Measurements from ENCODE around the gene DISP3. TPM values are rescaled to one million over a fixed set of nuclear protein-coding genes. Genes with fewer than 3 reads are reported as not detected.

The DISP3 gene
- total RNA-seq, 1 donor = under 0.01 TPM

GRCh38 chr1:11570821-11571380 lies 91.9 kb downstream of the DISP3 start:
- Histone ChIP-seq H2AFZ (ENCODE audit: low read length) (no peak overlapping the region), H3K79me2 (ENCODE audit: insufficient read depth, low read length) (no peaks in the 10 kb centered on the region), H3K4me3 (ENCODE audit: insufficient read depth, low read length) (no peak overlapping the region), H3K27me3 (ENCODE audit: insufficient read depth, low read length) (peaks cover 25% of the 10 kb centered on the region), H3K27ac (ENCODE audit: low read depth, low read length) (no peak overlapping the region), H3K4me1 (ENCODE audit: insufficient read depth, low read length) (no peaks in the 10 kb centered on the region), H4K20me1 (ENCODE audit: insufficient read depth, low read length) (no peaks in the 10 kb centered on the region), H3K36me3 (ENCODE audit: insufficient read depth, low read length) (no peaks in the 10 kb centered on the region), H3K9me3 (ENCODE audit: low read depth, low read length) (no peaks in the 10 kb centered on the region), H3K4me2 (ENCODE audit: insufficient read depth, low read length) (no peak overlapping the region)
- TF ChIP-seq CTCF (IDR thresholded peaks at IDR 0.05; ENCODE audit: extremely low read depth, low read depth, low read length) = no peak
- no peak for DNase-seq (ENCODE audit: insufficient read length, low spot score, missing footprints)

GRCh38 chr1:11571906-11572616 lies 93.1 kb downstream of the DISP3 start:
- H3K79me2 ChIP-seq (ENCODE audit: insufficient read depth, low read length) = no peaks in the 10 kb centered on the region
- H3K9me3 ChIP-seq (ENCODE audit: low read depth, low read length) = no peaks in the 10 kb centered on the region
- peak; percentile 18 for TF ChIP-seq CTCF (IDR thresholded peaks at IDR 0.05; ENCODE audit: extremely low read depth, low read depth, low read length)
- no peaks in the 10 kb centered on the region for H3K4me1 ChIP-seq (ENCODE audit: insufficient read depth, low read length)
- H2AFZ ChIP-seq (ENCODE audit: low read length) = no peak overlapping the region
- H3K4me3 ChIP-seq (ENCODE audit: insufficient read depth, low read length) = no peak overlapping the region
- H3K27me3 ChIP-seq (ENCODE audit: insufficient read depth, low read length) = peaks cover 16% of the 10 kb centered on the region
- H4K20me1 ChIP-seq (ENCODE audit: insufficient read depth, low read length) = no peaks in the 10 kb centered on the region
- H3K4me2 ChIP-seq (ENCODE audit: insufficient read depth, low read length) = no peak overlapping the region
- no peak for DNase-seq (ENCODE audit: insufficient read length, low spot score, missing footprints)
- no peaks in the 10 kb centered on the region for H3K36me3 ChIP-seq (ENCODE audit: insufficient read depth, low read length)
- no peak overlapping the region for H3K27ac ChIP-seq (ENCODE audit: low read depth, low read length)

GRCh38 chr1:11573116-11573692 lies 94.2 kb downstream of the DISP3 start:
- Histone ChIP-seq H3K4me3 (ENCODE audit: insufficient read depth, low read length) (no peak overlapping the region), H3K36me3 (ENCODE audit: insufficient read depth, low read length) (no peaks in the 10 kb centered on the region), H3K4me1 (ENCODE audit: insufficient read depth, low read length) (no peaks in the 10 kb centered on the region), H3K4me2 (ENCODE audit: insufficient read depth, low read length) (no peak overlapping the region), H4K20me1 (ENCODE audit: insufficient read depth, low read length) (no peaks in the 10 kb centered on the region), H3K27me3 (ENCODE audit: insufficient read depth, low read length) (peaks cover 22% of the 10 kb centered on the region), H2AFZ (ENCODE audit: low read length) (no peak overlapping the region), H3K9me3 (ENCODE audit: low read depth, low read length) (no peaks in the 10 kb centered on the region), H3K79me2 (ENCODE audit: insufficient read depth, low read length) (no peaks in the 10 kb centered on the region), H3K27ac (ENCODE audit: low read depth, low read length) (no peak overlapping the region)
- no peak for DNase-seq (ENCODE audit: insufficient read length, low spot score, missing footprints)
- no peak for TF ChIP-seq CTCF (IDR thresholded peaks at IDR 0.05; ENCODE audit: extremely low read depth, low read depth, low read length)

- H3K4me1 ChIP-seq (ENCODE audit: insufficient read depth, low read length) = no peaks in the 10 kb centered on the region
- H2AFZ ChIP-seq (ENCODE audit: low read length) = no peak overlapping the region
- DNase-seq (ENCODE audit: insufficient read length, low spot score, missing footprints) = no peak
- no peaks in the 10 kb centered on the region for H3K9me3 ChIP-seq (ENCODE audit: low read depth, low read length)
- H3K27me3 ChIP-seq (ENCODE audit: insufficient read depth, low read length) = peaks cover 19% of the 10 kb centered on the region
- H3K27ac ChIP-seq (ENCODE audit: low read depth, low read length) = no peak overlapping the region
- TF ChIP-seq CTCF (IDR thresholded peaks at IDR 0.05; ENCODE audit: extremely low read depth, low read depth, low read length) = no peak
- no peaks in the 10 kb centered on the region for H3K79me2 ChIP-seq (ENCODE audit: insufficient read depth, low read length)
- no peak overlapping the region for H3K4me2 ChIP-seq (ENCODE audit: insufficient read depth, low read length)
- no peak overlapping the region for H3K4me3 ChIP-seq (ENCODE audit: insufficient read depth, low read length)
- no peaks in the 10 kb centered on the region for H3K36me3 ChIP-seq (ENCODE audit: insufficient read depth, low read length)
- no peaks in the 10 kb centered on the region for H4K20me1 ChIP-seq (ENCODE audit: insufficient read depth, low read length)
These were observed 96.6 kb downstream of the DISP3 start for GRCh38 chr1:11575553-11575952.
